Erythroblast (primary cell): Measurements from ENCODE around the gene HFM1.

ENCODE experiments used
- GATA1 ChIP-seq: IDR thresholded peaks from 2 replicates; pipeline ENCODE4 v1.6.1; 2011; ENCODE audit warnings: low read depth, mild to moderate bottlenecking, control low read depth, low read length, moderate library complexity
- POLR2A ChIP-seq: IDR thresholded peaks from 2 replicates; pipeline ENCODE4 v1.6.1; 2011; ENCODE audit warnings: mild to moderate bottlenecking, low read length

GRCh38 chr1:91393042-91393441 lies 11.6 kb downstream of the HFM1 start:
- TF ChIP-seq POLR2A = no peak
- no peak for TF ChIP-seq GATA1
